Left kidney (tissue), 2 donors: Measurements from ENCODE around the gene TPRX1. TPM values are rescaled to one million over a fixed set of nuclear protein-coding genes. Genes with fewer than 3 reads are reported as not detected.
A peak's percentile ranks its signal among the peaks of the same experiment; 100 is the strongest.
"Not testable (repeated sequence)": the region's sequence is repeated elsewhere in the genome, so short reads cannot be mapped to it uniquely, and the experiment has no call there.

ENCODE experiments used
- DNase-seq: peaks from one replicate; pipeline ENCODE4 v3.0.0-alpha.2; 2013
- polyA plus RNA-seq: library from polyadenylated mRNA; unstranded; fragments of 120-200 nt; gene quantifications from one replicate; pipeline ENCODE4 v1.2.1, GENCODE V29; 2013; ENCODE audit not compliant: insufficient read length

TPRX1 gene
- polyA plus RNA-seq, 1 donor, result not detected

DNA sequence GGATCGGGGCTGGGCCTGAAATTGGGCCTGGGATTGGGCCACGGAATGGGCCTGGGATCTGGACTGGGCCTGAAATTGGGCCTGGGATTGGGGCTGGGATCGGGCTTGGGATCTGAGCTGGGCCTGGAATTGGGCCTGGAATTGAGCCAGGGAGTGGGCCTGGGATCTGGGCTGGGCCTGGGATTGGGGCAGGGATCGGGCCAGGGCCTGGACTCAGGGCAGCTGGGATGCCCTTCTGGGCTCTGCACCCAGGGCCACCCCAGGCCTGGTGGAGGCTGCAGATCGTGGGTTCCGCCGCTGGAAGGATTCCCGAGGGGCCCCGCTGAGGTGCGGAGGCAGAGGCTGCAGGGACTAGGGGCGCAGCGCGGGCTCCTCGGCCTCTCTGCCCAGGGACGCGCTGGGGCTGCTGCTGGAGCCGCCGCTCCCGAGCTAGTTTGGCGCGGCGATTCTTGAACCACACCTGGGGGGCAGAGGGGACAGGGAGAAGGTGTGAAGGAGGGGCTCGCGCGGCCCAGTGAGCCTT is 1.8 kb downstream of the TPRX1 start:
- no peak for DNase-seq

DNA sequence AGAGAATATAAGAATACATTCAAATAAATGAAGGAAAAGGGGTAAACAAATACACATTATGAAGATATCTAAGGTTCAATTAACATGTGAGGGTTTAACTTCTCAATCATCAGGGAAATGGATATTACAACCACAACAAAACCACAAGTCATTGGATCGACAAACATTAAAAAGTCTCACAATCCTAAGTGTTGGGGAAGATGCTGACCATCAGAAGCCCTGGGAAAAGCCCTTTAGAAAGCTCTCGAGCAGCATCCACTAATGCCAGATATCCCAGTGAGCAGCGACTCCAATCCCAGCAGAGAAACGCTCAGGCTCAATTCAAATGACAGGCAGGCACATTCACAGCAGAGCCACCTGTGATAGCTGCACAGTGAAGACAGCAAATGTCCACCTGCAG is 3.1 kb downstream of the TPRX1 start:
- DNase-seq, result no peak

DNA sequence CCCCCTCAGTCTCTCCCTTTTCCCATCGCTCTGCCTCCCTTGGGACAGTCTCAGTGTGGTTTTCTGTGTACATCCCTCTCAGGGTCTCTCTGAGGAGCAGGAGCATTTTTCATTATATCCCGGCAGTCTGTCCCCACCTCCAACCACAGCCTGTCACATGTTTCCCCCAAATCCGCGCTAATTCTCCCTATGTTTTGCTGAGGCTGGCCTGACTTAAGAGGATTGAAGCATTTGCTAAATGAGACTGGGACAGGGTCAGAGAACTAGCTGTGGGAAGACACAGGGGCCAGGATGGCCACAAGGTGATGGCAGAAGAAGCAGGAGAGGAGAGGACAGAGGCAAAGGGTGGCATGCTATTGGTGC is 5.5 kb downstream of the TPRX1 start:
- no peak for DNase-seq

DNA sequence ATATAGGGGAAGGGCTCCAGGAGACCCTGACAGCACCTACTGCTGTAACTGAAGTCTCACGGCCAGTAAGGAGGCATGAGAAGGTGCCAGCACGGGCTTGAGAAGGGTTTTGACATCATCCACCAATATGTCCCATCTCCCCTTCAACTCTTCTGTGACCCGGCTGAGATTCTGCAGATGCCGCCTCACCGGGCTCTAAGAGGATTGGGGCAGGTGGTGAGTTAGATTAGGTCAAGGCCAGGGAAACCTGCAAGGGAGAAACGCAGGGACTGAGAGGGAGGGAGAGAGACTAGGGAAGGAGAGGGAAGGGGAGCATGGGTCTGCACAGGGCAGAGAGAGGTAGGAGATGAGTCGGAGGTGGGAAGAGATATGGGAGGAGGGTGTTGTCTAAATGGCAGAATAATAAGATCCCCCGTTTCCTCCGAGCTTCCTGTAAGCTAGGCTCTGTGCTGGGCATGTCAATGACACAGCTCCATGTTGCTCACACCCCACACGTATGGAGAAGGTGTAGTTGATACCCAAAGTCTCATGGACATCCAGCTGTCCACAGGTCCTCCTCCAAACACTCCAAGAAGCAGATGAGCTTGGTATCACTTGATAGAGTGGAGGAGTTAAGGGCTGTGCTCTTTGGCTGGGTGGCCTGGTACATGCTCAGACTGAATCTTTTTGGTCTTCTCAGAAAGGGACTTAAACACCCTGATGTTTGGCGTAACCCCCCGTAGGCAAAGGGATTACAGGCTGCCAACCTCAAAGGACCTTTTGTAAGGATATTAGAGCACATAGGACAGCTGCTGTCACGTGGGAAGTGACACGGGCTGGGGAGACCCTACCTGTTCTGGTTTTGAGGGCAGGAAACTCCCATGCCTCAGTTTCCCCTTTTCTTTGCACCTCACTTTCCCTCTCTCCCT is 6.1 kb downstream of the TPRX1 start:
- DNase-seq, result no peak

DNA sequence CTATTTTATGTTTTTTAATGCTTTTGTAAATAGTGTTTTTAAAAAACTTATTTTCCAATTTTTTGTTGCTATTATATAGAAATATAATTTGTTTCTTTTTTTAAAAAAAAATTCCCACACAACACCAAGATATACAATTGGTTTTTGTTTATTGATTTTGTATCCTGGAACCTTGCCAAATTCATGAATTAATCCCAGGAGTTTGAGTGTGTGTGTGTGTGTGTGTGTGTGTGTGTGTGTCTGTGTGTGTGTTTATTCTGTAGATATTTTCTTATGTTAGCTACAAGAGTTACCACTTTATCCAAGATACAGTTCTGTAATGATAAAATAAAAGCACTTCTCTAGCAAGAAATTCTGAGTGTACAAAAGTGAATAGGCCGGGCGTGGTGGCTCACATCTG is 7.6 kb downstream of the TPRX1 start:
- DNase-seq, result no peak

DNA sequence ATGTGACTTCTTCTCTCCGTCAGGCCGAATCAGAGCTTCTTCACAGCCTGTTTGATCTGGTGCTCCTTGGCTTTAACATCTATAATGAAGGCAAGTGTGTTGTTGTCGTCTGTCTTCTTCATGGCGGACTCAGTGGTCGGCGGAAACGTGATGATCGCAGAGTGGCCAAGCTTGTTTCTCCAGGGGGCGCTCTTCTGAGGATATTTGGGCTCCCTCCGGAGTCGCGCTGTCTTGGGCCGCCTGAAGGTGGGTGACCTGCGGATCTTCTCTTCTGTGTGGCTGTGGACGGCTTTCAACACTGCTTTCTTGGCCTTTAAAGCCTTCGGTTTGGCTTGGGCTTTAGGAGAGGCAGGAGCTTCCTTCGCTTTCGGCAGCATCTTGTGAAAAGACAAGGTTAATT is 9.8 kb downstream of the TPRX1 start:
- no peak for DNase-seq

DNA sequence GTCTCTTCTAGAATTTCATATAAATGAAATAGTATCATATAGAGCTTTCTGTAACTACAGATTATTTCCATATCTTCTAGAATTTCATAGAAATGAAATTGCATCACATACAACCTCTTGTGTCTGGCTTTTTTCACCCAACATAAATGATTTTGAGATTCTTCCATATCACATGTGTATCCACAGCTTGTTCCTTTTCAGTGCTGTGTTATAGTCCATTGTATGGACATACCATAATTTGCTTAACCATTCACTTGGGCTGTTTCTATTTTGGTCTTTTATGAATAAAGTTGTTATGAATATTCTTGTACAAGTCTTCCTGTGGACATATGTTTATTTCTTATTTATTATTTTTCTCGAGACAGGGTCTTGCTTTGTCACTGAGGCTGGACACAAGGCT is 11.7 kb downstream of the TPRX1 start:
- DNase-seq, result no peak

DNA sequence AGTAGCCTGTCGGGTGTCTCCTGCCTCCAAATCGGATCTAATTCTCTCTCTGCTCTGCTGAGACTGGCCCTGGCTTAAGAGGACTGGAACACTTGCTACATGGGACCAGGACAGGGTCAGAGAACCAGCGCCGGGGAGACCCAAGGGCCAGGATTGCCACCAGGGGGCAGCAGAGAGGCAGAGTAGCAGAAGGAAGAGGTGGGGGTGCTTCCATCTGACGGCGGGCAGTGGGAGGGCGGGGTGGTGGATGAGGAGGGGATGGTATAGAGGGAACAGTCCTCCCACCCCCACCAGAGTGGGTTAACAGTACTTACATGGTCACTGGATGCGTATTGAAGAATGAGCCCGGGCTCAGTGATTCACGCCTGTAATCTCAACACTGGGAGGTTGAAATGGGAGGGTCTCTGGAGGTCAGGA is 13.9 kb downstream of the TPRX1 start:
- no peak for DNase-seq

DNA sequence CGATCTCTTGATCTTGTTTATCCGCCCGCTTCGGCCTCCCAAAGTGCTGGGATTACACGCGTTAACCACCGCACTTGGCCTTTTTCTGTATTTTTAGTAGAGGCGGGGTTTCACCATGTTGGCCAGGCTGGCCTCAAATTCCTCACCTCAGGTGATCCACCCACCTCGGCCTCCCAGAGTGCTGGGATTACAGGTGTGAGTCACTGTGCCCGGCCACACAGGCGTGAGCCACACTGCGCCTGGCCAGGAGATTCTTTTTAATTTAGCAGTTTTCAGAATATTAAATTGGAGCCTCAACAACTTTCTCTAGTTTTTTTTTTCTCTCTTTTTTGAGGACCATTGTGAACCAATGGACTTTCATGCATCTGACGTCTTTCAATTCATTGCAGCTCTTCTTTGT is 14.5 kb downstream of the TPRX1 start:
- not testable (repeated sequence) for DNase-seq

DNA sequence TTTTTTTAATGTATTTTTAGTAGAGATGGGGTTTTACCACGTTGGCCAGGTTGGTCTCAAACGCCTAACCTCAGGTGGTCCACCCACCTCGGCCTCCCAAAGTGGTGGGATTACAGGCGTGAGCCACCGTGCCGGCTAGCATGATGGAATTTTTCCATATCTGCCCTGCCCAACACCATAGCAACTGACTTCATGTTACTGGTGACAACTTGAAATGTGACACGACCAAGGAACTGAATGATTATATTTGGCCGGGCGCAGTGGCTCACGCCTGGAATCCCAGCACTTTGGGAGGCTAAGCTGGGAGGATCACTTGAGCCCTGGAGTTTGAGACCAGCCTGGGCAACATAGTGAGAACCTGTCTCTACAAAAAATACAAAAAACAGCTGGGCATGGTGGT is 17.0 kb downstream of the TPRX1 start:
- DNase-seq, result not testable (repeated sequence)

DNA sequence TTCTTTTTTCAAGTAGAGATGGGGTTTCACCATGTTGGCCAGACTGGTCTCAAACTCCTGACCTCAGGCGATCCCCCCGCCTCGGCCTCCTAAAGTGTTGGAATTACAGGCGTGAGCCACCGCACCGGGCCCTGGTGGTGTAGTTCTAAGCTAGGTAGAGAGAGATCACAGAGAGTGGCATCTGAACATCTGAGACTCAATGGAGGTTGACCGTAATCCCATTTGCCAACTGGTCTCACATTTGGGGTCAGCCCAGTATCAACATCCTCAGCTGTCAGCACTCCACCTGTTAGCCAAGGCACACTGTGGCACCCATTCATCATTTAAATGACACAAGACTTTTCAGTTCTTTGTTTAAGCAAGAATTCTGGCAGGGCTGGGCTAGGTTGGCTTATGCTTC is 17.8 kb downstream of the TPRX1 start:
- DNase-seq, result no peak

DNA sequence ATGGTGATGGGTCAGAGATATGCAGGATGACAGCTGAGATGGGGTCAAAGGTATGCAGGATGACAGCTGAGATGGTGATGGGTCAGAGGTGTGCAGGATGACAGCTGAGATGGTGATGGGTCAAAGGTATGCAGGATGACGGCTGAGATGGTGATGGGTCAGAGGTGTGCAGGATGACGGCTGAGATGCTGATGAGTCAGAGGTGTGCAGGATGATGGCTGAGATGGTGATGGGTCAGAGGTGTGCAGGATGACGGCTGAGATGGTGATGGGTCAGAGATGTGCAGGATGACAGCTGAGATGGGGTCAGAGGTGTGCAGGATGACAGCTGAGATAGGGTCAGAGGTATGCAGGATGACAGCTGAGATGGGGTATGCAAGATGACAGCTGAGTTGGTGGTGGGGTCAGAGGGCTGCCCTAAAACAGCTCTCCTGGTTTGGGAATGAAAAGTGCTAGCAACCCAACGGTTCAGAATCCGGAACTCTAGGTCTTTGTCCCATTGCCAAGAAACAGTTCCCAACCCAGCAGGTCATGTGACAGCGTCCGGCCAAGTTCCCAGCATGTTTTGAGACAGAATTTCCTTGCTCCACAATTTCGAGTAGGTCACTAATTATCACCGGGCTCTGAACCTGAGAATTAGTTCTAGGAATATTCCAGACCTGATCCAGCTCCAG is 22.6 kb downstream of the TPRX1 start:
- DNase-seq, result no peak

DNA sequence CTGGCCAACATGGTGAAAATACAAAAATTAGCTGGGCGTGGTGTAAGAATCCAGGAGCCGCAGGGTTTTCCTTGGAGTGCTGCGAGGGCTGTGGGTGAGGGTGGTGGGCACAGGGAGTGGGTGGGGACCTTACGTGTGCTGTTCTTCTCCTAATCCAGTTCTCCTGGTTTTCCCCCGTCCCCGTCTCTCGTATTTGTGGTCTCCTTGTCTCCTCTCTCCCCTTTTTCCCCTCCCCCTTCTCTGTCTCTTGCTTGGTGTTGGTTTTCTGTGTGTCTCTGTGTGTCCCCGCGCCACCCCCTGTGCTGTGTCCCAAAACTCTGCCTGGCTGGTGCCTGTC is 24.2 kb downstream of the TPRX1 start:
- DNase-seq, result no peak

DNA sequence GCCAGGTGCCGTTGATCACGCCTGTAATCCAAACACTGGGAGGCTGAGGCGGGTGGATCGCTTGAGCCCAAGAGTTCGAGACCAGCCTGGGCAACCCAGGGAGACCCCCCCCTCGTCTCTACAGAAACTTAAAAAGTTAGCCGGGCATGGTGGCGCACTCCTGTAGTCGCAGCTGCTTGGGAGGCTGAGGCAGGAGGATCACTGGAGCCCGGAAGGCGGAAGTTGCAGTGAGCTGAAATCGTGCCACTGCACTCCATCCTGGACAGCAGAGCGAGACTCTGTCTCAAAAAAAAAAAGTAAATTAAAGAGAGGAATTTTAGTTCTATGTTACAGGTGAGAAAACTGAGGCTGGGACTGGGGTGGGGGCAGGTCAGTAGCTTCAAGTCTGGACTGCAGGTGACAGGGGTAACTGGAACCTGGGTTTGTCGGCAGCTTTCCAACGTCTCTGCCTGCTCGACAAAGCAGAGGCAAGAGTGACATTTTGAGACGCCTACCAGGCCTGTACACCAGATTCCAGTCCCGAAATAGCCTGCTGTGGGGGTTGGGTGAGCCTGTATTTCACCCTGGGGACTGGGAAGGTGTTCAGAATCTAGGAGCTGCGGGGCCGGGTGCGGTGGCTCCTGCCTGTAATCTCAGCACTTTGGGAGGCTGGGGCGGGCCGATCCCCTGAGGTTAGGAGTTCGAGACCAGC is 24.7 kb downstream of the TPRX1 start:
- DNase-seq, result no peak

DNA sequence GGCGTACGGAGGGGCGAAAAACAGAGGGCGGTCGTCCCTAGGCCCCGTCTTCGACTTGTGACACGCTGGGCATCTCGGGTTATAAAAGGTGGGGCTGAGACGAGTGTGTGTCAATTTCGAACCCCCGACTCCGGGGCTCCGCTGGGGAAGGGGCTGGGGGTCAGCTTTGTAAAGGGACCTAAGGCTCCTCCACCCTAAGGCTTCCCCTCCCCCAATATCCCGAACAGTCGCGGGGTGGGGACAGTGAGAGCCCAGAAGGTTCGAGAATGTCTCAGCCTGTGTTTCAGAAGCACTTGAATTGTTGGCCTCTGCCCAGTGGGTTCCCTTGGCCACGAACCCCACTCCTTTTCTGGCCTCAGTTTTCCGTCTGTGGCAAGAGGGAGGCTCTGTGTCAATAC is 25.4 kb downstream of the TPRX1 start:
- DNase-seq, result no peak

DNA sequence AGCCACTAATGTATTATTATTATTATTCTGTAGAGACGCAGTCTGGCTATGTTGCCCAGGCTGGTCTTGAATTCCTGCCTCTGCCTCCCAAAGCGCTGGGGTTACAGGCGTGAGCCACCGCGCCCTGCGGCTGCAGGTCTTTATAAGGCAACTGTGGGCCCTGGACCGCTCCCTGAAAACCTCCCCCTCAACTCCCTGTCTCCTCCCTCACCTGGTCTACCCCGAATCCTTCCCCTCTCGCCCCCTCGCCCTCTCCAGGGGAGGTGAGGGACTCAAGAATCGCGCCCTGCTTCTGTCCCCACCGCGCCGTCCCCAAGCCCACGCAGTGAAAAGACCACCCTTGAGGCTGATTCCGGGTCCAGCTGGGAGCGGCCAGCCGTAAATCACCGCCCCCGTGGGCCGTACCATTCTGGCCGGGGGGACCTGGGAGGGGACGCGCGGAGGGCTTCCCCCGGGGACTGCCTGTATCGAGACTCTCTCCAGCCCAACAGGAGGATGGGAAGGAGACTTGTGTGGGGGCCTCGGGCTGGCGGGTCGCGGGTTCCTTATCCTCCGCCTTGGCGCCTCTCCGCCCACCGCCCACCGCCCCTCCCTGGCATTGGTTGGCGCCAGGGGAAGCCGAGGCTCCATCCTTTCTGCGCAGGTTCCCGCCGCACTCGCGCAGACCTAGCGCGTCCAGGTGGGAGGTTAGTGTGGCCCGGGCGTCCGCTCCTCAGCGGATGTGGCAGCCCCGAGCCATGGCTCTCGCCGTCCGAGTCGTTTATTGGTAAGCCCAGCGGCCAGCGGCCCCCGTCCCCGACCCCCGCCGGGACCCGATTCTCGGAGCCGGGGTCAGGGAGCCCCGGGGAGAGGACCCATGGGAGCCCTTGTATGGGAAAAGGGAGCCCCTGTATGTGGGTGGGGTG is 26.1 kb downstream of the TPRX1 start, which contains the start of gene SELENOW:
TSS of gene SELENOW (plus strand) at position 655 of the 905 bp plus-strand sequence. CDS start at position 738, 83 bp downstream.
- peak; percentile 84 for DNase-seq

DNA sequence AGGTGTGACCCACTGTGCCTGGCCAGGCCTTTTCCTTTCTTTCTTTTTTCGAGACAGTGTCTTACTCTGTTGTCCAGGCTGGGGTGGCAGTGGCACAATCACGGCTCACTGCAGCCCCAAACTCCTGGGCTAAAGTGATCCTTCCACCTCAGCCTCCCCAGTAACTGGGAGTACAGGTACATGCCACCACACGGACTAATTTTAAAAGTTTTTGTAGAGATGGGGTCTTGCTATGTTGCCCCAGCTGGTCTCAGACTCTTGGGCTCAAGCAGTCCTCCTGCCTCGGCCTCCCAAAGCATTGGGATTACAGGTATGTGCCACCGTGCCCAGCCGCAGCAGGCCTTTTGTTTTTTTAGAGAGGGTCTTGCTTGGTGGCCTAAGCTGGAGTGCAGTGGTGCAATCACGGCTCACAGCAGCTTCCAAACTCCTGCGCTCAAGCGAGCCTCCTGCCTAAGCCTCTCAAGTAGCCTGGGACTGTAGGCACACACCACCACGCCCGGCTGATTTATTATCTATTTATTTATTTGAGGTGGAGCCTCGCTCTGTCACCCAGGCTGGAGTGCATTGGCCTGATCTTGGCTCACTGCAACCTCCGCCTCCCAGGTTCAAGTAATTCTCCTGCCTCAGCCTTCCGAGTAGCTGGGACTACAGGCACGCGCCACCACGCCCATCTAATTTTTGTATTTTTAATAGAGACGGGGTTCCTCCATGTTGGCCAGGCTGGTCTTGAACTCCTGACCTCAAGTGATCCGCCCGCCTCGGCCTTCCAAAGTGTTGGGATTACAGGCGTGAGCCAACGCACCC is 26.9 kb downstream of the TPRX1 start:
- not testable (repeated sequence) for DNase-seq

DNA sequence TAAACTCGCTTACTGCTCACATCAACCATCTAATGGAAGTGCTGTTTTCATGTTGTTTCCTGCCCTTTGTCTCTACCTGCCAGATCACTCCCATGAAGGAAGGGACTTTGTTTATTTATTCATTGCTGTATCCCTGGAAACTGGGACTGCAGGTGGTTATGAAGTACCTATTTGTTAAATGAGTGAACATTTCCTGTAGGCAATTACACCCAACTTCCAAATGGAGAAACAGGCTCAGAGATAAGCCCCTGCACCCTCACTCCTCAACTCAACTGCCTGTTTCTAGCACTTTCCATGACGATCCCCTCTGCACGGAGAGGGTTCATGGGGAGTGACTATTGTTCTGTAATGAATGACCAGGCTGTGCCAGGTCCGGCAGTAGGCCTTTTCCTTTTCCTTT is 27.8 kb downstream of the TPRX1 start:
- DNase-seq, result no peak

DNA sequence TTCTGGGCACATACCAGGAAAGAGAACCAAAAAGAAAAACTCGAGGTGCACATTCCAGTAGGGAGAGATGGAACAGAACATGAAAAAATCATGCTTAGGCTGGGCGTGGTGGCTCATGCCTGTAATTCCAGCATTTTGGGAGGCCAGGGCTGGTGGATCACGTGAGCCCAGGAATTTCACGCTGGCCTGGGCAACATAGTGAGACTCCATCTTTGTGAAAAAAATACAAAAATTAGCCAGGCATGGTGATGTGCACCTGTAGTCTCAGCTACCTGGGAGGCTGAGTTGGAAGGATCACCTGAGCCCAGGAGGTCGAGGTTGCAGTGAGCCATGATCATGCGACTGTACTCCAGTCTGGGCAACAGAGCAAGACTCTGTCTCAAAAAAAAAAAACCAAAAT is 33.1 kb downstream of the TPRX1 start:
- not testable (repeated sequence) for DNase-seq

DNA sequence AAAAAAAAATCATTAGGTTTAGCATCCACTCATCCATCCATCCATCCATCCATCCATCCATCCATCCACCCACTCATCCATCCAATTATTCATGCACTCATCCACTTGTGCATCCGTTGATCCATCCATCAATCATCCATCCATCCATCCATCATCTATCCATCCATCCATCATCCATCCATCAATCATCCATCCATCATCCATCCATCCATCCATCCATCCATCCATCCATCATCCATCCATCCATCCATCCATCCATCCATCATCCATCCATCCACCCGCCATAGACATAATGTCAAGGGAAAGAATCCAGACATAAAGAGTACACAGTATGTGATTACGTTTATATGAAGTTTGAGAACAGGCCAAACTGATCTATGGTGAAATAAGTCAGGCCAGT is 34.8 kb downstream of the TPRX1 start:
- DNase-seq, result no peak

DNA sequence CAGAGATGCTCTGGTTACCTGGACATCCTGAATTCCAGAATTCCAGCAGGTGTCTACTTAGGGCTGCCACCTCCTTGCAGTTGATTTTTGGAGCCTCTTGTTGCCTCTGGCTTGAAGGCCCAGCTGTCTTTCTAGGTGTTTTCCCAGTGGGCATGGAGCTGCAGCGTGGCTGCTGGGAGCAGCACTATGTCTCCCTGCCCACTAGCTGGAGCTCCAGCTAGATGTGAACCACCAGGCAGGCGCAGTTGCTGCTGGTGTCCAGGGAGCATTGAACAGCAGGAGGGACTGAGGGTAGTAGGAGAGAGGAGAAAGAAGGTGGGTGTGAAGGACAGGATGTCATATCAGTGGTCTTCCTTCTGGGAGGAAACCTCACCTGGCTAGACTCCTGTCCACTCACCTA is 35.7 kb downstream of the TPRX1 start:
- DNase-seq, result no peak
